OCI-LY7 (cell line): ENCODE measurements around the gene SPRR1B. TPM values are rescaled to one million over a fixed set of nuclear protein-coding genes. Genes with fewer than 3 reads are reported as not detected.

Experiments used
- BruUV-seq: library from RNA; stranded (reverse); fragments of 400-500 nt; replicated peaks from 2 replicates; lab custom pipeline; 2021; lab: Mats Ljungman, UMichigan
- CTCF ChIA-PET: fragments of 300-600 bp; sonication (Branson Sonifier 250); formaldehyde crosslinking; loops from one replicate; lab custom pipeline; 2022; ENCODE audit warnings: antibody characterized with exemption; ENCODE audit not compliant: unreplicated experiment; lab: Charles Lee
- POLR2A ChIA-PET: fragments of 300-600 bp; sonication (Branson Sonifier 250); formaldehyde crosslinking; loops from one replicate; lab custom pipeline; 2022; ENCODE audit warnings: antibody characterized with exemption; lab: Charles Lee
- DNase-seq: peaks from one replicate; pipeline ENCODE4 v3.0.0-alpha.2; 2015; ENCODE audit warnings: low spot score
- H2AFZ ChIP-seq: fragments of 200-600 bp; sonication (generic), shearing (Covaris generic); 2 replicates; pipeline ENCODE4 v1.6.1; 2014; ENCODE audit warnings: mild to moderate bottlenecking, antibody characterized with exemption, low read length, moderate library complexity
- H3K27ac ChIP-seq: fragments of 200-600 bp; sonication (generic); 2 replicates; pipeline ENCODE4 v1.5.1; 2014; ENCODE audit warnings: mixed run types, low read depth, mild to moderate bottlenecking, moderate library complexity, low read length, inconsistent platforms; ENCODE audit not compliant: poor library complexity, severe bottlenecking
- H3K36me3 ChIP-seq: fragments of 200-600 bp; sonication (generic); 2 replicates; pipeline ENCODE4 v1.6.1; 2014; ENCODE audit warnings: mild to moderate bottlenecking, antibody characterized with exemption, low read length, moderate library complexity, mixed read lengths; ENCODE audit not compliant: insufficient read depth
- H3K4me1 ChIP-seq: fragments of 200-600 bp; sonication (generic); 2 replicates; pipeline ENCODE4 v1.5.1; 2014; ENCODE audit warnings: mild to moderate bottlenecking, low read length; ENCODE audit not compliant: insufficient read depth, poor library complexity, severe bottlenecking
- H3K4me2 ChIP-seq: fragments of 200-600 bp; sonication (generic); 2 replicates; pipeline ENCODE4 v1.6.1; 2014; ENCODE audit warnings: mild to moderate bottlenecking, low read length
- H3K4me3 ChIP-seq: fragments of 200-600 bp; sonication (generic); 2 replicates; pipeline ENCODE4 v1.5.1; 2014; ENCODE audit warnings: mild to moderate bottlenecking, low read depth, low read length; ENCODE audit not compliant: poor library complexity, severe bottlenecking
- H3K79me2 ChIP-seq: fragments of 200-600 bp; sonication (generic); 2 replicates; pipeline ENCODE4 v1.6.1; 2016; ENCODE audit warnings: low read depth, mild to moderate bottlenecking, low read length, moderate library complexity, mixed read lengths; ENCODE audit not compliant: insufficient read depth
- H3K9me2 ChIP-seq: fragments of 200-600 bp; sonication (generic); 2 replicates; pipeline ENCODE4 v1.6.1; 2016; ENCODE audit warnings: mild to moderate bottlenecking, low read length, mixed read lengths; ENCODE audit not compliant: insufficient read depth
- H3K9me3 ChIP-seq: fragments of 200-600 bp; sonication (generic); 2 replicates; pipeline ENCODE4 v1.6.1; 2014; ENCODE audit warnings: mild to moderate bottlenecking, mixed run types, low read length, mixed read lengths
- H4K20me1 ChIP-seq: fragments of 200-600 bp; sonication (generic); 2 replicates; pipeline ENCODE4 v1.6.1; 2014; ENCODE audit warnings: mild to moderate bottlenecking, antibody characterized with exemption, low read length, moderate library complexity, mixed read lengths; ENCODE audit not compliant: insufficient read depth
- CTCF ChIP-seq: fragments of 200-600 bp; sonication (generic); conservative IDR thresholded peaks from 2 replicates; pipeline ENCODE4 v1.5.1; 2014; ENCODE audit warnings: mild to moderate bottlenecking, antibody characterized with exemption, low read length, moderate library complexity, mixed read lengths
- EZH2phosphoT487 ChIP-seq: fragments of 200-600 bp; sonication (generic); IDR thresholded peaks from 2 replicates; pipeline ENCODE4 v1.6.1; 2018; ENCODE audit warnings: low read depth, borderline replicate concordance, mild to moderate bottlenecking, mixed run types, antibody characterized with exemption, low read length, moderate library complexity, mixed read lengths
- intact Hi-C: fragments of 100-400 bp; cut with micrococcal nuclease; formaldehyde crosslinking; loops from one replicate; pipeline ENCODE4 v1.10.0; 2022; ENCODE audit not compliant: unreplicated experiment
- total RNA-seq, 2 experiments: library from RNA; depleted of rRNA in 1 of 2; stranded (reverse); fragments of >200 nt in 1 of 2; shearing (Covaris generic) in 1 of 2; gene quantifications; 2 replicates each; pipeline ENCODE4 v1.2.3, GENCODE V29; 2014 to 2022

Gene SPRR1B
- total RNA-seq, 2 experiments from 2014 or later, result not detected

DNA sequence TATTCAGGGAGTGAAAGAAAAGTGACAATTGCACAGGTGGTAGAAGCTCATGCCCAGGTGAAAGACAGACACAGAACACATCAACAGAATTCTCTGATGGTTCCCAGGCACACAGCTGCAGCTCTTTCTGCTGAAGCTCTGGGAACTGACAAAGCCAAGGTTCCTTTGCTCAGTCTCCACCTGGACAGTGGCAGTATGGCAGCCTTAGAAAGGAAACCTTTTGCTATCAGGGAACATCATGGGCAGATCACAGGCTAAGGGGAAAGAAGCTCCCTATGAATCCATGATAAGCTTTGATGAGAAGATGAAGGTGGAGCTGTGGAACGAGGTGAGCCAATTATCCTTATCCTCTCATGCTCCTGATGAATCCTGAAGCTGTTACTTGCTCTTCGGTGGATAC lies 39.2 kb downstream of the SPRR1B start:
- no peak for DNase-seq
- intact Hi-C loops, result no loop called here
- H3K27ac ChIP-seq, result no peak overlapping the region
- H3K4me1 ChIP-seq, result no peaks in the 10 kb centered on the region
- H3K79me2 ChIP-seq, result no peaks in the 10 kb centered on the region
- no peaks in the 10 kb centered on the region for H3K9me3 ChIP-seq
- no peaks in the 10 kb centered on the region for H3K9me2 ChIP-seq
- ChIA-PET CTCF (no interaction called here), POLR2A (no interaction called here)
- BruUV-seq, result no TSS peak
- H4K20me1 ChIP-seq, result no peaks in the 10 kb centered on the region
- H3K4me2 ChIP-seq, result no peak overlapping the region
- TF ChIP-seq CTCF, result no peak
- no peak for TF ChIP-seq EZH2phosphoT487
- no peak overlapping the region for H3K4me3 ChIP-seq
- H3K36me3 ChIP-seq, result no peaks in the 10 kb centered on the region
- no peak overlapping the region for H2AFZ ChIP-seq

DNA sequence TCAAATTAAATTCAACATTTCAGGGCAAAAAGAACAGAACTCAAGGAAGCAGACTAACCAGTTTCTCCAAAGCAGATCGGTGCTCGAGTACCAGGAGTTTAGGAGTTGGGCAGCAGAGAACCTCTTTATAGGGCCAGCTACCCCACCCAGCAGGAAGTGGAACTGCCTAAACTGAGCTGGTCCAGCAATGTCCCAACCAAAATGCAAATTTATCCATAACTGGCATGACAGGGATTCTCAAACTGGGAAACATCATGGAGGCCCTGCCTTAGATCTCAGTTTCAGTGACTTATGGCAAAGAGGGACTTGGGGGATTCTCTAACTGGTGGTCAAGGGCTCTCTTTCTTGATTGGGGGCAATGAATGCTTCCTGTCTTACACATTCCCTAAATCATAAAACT lies 40.5 kb downstream of the SPRR1B start, which contains the start of gene SPRR2B:
TSS of gene SPRR2B (minus strand) at position 101 of the 400 bp plus-strand sequence. CDS start 772 bp downstream, outside the sequence.
- ChIA-PET CTCF (no interaction called here), POLR2A (no interaction called here)
- Histone ChIP-seq H2AFZ (no peak within 1 kb of the TSS), H3K36me3 (no peaks in the 10 kb centered on the region), H3K9me2 (no peaks in the 10 kb centered on the region), H3K79me2 (no peaks in the 10 kb centered on the region), H4K20me1 (no peaks in the 10 kb centered on the region), H3K27ac (no peak within 1 kb of the TSS), H3K4me3 (no peak within 1 kb of the TSS), H3K9me3 (no peaks in the 10 kb centered on the region), H3K4me1 (no peaks in the 10 kb centered on the region), H3K4me2 (no peak within 1 kb of the TSS)
- intact Hi-C loops, result no loop called here
- no peak for TF ChIP-seq CTCF
- no TSS peak for BruUV-seq
- DNase-seq, result no peak

GRCh38 chr1:153072806-153073726 lies 42.1 kb downstream of the SPRR1B start:
- BruUV-seq, result no TSS peak
- TF ChIP-seq EZH2phosphoT487, result no peak
- no peak for TF ChIP-seq CTCF
- H3K4me3 ChIP-seq, result no peak overlapping the region
- H3K36me3 ChIP-seq, result no peaks in the 10 kb centered on the region
- CTCF ChIA-PET, result no interaction called here
- DNase-seq, result no peak
- H4K20me1 ChIP-seq, result no peaks in the 10 kb centered on the region
- POLR2A ChIA-PET, result no interaction called here
- intact Hi-C loops, result no loop called here
- H3K9me3 ChIP-seq, result no peaks in the 10 kb centered on the region
- H3K27ac ChIP-seq, result no peak overlapping the region
- no peaks in the 10 kb centered on the region for H3K79me2 ChIP-seq
- H3K9me2 ChIP-seq, result no peaks in the 10 kb centered on the region
- no peaks in the 10 kb centered on the region for H3K4me1 ChIP-seq
- no peak overlapping the region for H3K4me2 ChIP-seq
- H2AFZ ChIP-seq, result no peak overlapping the region
